ENCODE results near the gene ESR1. TPM values are rescaled to one million over a fixed set of nuclear protein-coding genes. Genes with fewer than 3 reads are reported as not detected.
"Not testable (repeated sequence)": the region's sequence is repeated elsewhere in the genome, so short reads cannot be mapped to it uniquely, and the experiment has no call there.

ESR1 gene
- total and polyA plus RNA-seq, 5 experiments from 2014 or later: 0.11 to 2.8 (median 0.44) TPM

GRCh38 chr6:152057832-152058498 is 250.5 kb downstream of the ESR1 start:
- Mint-ChIP-seq H3K9me3 (peaks cover 0 to 3% (median 0%) of the 10 kb centered on the region in 9 donors), H3K27me3 (peaks cover 2 to 29% (median 6%) of the 10 kb centered on the region in 5 donors), H3K4me1 (peaks cover 0 to 7% (median under 1%) of the 10 kb centered on the region in 4 donors), H3K36me3 (no peaks in the 10 kb centered on the region), H3K27ac (peak overlapping the region in 1 of 10 donors; percentile 41), H3K4me3 (no peak overlapping the region)
- DNase-seq (no peak), ATAC-seq (no peak)
- POLR2A ChIA-PET: no interaction called here

GRCh38 chr6:152059909-152060308 is 252.4 kb downstream of the ESR1 start:
- POLR2A ChIA-PET: no interaction called here
- DNase-seq (no peak), ATAC-seq (no peak)
- Mint-ChIP-seq H3K27me3 (peaks cover 2 to 29% (median 9%) of the 10 kb centered on the region in 5 donors), H3K36me3 (no peaks in the 10 kb centered on the region), H3K4me1 (peaks cover 0 to 11% (median 1%) of the 10 kb centered on the region in 4 donors), H3K27ac (no peak overlapping the region), H3K9me3 (peaks cover 0 to 3% (median 0%) of the 10 kb centered on the region in 9 donors), H3K4me3 (no peak overlapping the region)

GRCh38 chr6:152062476-152062875 is 255.0 kb downstream of the ESR1 start:
- Mint-ChIP-seq H3K27me3 (peaks cover 0 to 18% (median 5%) of the 10 kb centered on the region in 5 donors), H3K4me1 (peaks cover 0 to 11% (median 1%) of the 10 kb centered on the region in 4 donors), H3K9me3 (peaks cover 0 to 3% (median 0%) of the 10 kb centered on the region in 9 donors), H3K36me3 (no peaks in the 10 kb centered on the region), H3K4me3 (no peak overlapping the region), H3K27ac (no peak overlapping the region)
- ATAC-seq (no peak), DNase-seq (no peak)
- POLR2A ChIA-PET: no interaction called here

GRCh38 chr6:152063170-152063921 is 255.9 kb downstream of the ESR1 start:
- Mint-ChIP-seq H3K4me1 (peaks cover 0 to 11% (median 1%) of the 10 kb centered on the region in 4 donors), H3K4me3 (no peak overlapping the region), H3K27me3 (peaks cover 0 to 12% (median 8%) of the 10 kb centered on the region in 5 donors), H3K9me3 (peaks cover 0 to 3% (median 0%) of the 10 kb centered on the region in 9 donors), H3K36me3 (no peaks in the 10 kb centered on the region), H3K27ac (no peak overlapping the region)
- POLR2A ChIA-PET: no interaction called here
- DNase-seq (no peak), ATAC-seq (no peak)

GRCh38 chr6:152068622-152069261 is 261.3 kb downstream of the ESR1 start:
- peaks cover 0 to 10% (median 2%) of the 10 kb centered on the region in 5 donors for H3K27me3 Mint-ChIP-seq
- H3K36me3 Mint-ChIP-seq: no peaks in the 10 kb centered on the region

GRCh38 chr6:152070556-152070955 is 263.1 kb downstream of the ESR1 start:
- Mint-ChIP-seq H3K27me3 (peaks cover 2 to 11% (median 6%) of the 10 kb centered on the region in 5 donors), H3K4me3 (no peak overlapping the region), H3K27ac (no peak overlapping the region), H3K4me1 (no peaks in the 10 kb centered on the region), H3K9me3 (peaks cover 5 to 14% (median 11%) of the 10 kb centered on the region in 9 donors), H3K36me3 (peaks cover under 1 to 11% (median 4%) of the 10 kb centered on the region in 3 donors)
- ATAC-seq (no peak), DNase-seq (no peak)
- POLR2A ChIA-PET: no interaction called here

More at GRCh38 chr6:152068622-152069261, 261.3 kb downstream of the ESR1 start:
- Mint-ChIP-seq H3K4me3 (no peak overlapping the region), H3K4me1 (no peaks in the 10 kb centered on the region), H3K9me3 (no peaks in the 10 kb centered on the region), H3K27ac (no peak overlapping the region)
- ATAC-seq (no peak), DNase-seq (no peak)
- POLR2A ChIA-PET: no interaction called here

GRCh38 chr6:152071318-152071717 is 263.8 kb downstream of the ESR1 start:
- no peak overlapping the region for H3K4me3 Mint-ChIP-seq
- no peak for ATAC-seq
- POLR2A ChIA-PET: no interaction called here

GRCh38 chr6:152071843-152072242 is 264.4 kb downstream of the ESR1 start:
- POLR2A ChIA-PET: no interaction called here
- no peak overlapping the region for H3K4me3 Mint-ChIP-seq
- H3K9me3 Mint-ChIP-seq: peaks cover 11 to 26% (median 21%) of the 10 kb centered on the region in 9 donors
- DNase-seq (no peak), ATAC-seq (no peak)
- peaks cover 2 to 15% (median 10%) of the 10 kb centered on the region in 5 donors for H3K27me3 Mint-ChIP-seq
- H3K27ac Mint-ChIP-seq: no peak overlapping the region
- H3K4me1 Mint-ChIP-seq: no peaks in the 10 kb centered on the region
- peaks cover 2 to 24% (median 14%) of the 10 kb centered on the region in 3 donors for H3K36me3 Mint-ChIP-seq

More at GRCh38 chr6:152071318-152071717, 263.8 kb downstream of the ESR1 start:
- H3K27ac Mint-ChIP-seq: no peak overlapping the region
- peaks cover 2 to 11% (median 8%) of the 10 kb centered on the region in 5 donors for H3K27me3 Mint-ChIP-seq
- H3K9me3 Mint-ChIP-seq: peaks cover 6 to 22% (median 18%) of the 10 kb centered on the region in 9 donors
- peaks cover 2 to 19% (median 10%) of the 10 kb centered on the region in 3 donors for H3K36me3 Mint-ChIP-seq
- no peaks in the 10 kb centered on the region for H3K4me1 Mint-ChIP-seq
- DNase-seq: no peak

GRCh38 chr6:152076242-152076641 is 268.8 kb downstream of the ESR1 start:
- ATAC-seq, H3K4me1 Mint-ChIP-seq, H3K4me3 Mint-ChIP-seq, H3K27ac Mint-ChIP-seq, POLR2A ChIA-PET, DNase-seq: not testable (repeated sequence)
- peaks cover 7 to 28% (median 16%) of the 10 kb centered on the region in 5 donors for H3K27me3 Mint-ChIP-seq
- H3K36me3 Mint-ChIP-seq: peaks cover 2 to 30% (median 14%) of the 10 kb centered on the region in 3 donors
- peaks cover 11 to 50% (median 26%) of the 10 kb centered on the region in 9 donors for H3K9me3 Mint-ChIP-seq

GRCh38 chr6:152078001-152078400 is 270.5 kb downstream of the ESR1 start:
- peaks cover 11 to 57% (median 28%) of the 10 kb centered on the region in 9 donors for H3K9me3 Mint-ChIP-seq
- DNase-seq (no peak), ATAC-seq (no peak)
- POLR2A ChIA-PET: no interaction called here
- peaks cover 2 to 30% (median 14%) of the 10 kb centered on the region in 3 donors for H3K36me3 Mint-ChIP-seq
- H3K27me3 Mint-ChIP-seq: peaks cover 10 to 32% (median 17%) of the 10 kb centered on the region in 5 donors
- H3K4me3 Mint-ChIP-seq: no peak overlapping the region
- no peak overlapping the region for H3K27ac Mint-ChIP-seq
- H3K4me1 Mint-ChIP-seq: no peaks in the 10 kb centered on the region

- H3K9me3 Mint-ChIP-seq: peaks cover 11 to 57% (median 28%) of the 10 kb centered on the region in 9 donors
- ATAC-seq: no peak
- H3K4me3 Mint-ChIP-seq: no peak overlapping the region
- POLR2A ChIA-PET: no interaction called here
- DNase-seq: no peak
- peaks cover 10 to 32% (median 17%) of the 10 kb centered on the region in 5 donors for H3K27me3 Mint-ChIP-seq
- H3K36me3 Mint-ChIP-seq: peaks cover 2 to 30% (median 14%) of the 10 kb centered on the region in 3 donors
- no peak overlapping the region for H3K27ac Mint-ChIP-seq
- H3K4me1 Mint-ChIP-seq: no peaks in the 10 kb centered on the region
Observed at GRCh38 chr6:152078804-152079203, 271.3 kb downstream of the ESR1 start.

GRCh38 chr6:152085451-152085921 is 278.0 kb downstream of the ESR1 start:
- DNase-seq (no peak), ATAC-seq (no peak)
- peaks cover 0 to 14% (median 4%) of the 10 kb centered on the region in 5 donors for H3K27me3 Mint-ChIP-seq
- H3K27ac Mint-ChIP-seq: no peak overlapping the region
- peaks cover 0 to 3% (median 0%) of the 10 kb centered on the region in 3 donors for H3K36me3 Mint-ChIP-seq
- peaks cover 0 to 13% (median 3%) of the 10 kb centered on the region in 9 donors for H3K9me3 Mint-ChIP-seq
- POLR2A ChIA-PET: no interaction called here
- H3K4me3 Mint-ChIP-seq: no peak overlapping the region
- H3K4me1 Mint-ChIP-seq: peaks cover 0 to 1% (median 0%) of the 10 kb centered on the region in 4 donors

Measured in naive thymus-derived CD8-positive, alpha-beta T cell (primary cell).